Astrocyte (in vitro differentiated cells and primary cell): ENCODE results near the gene CTDP1. TPM values are rescaled to one million over a fixed set of nuclear protein-coding genes. Genes with fewer than 3 reads are reported as not detected.

Experiments
- DNase-seq: peaks from one replicate; pipeline ENCODE4 v3.0.0-alpha.2; 2010; ENCODE audit warnings: low read depth
- FAIRE-seq: peaks from 2 replicates; lab custom pipeline; 2011; peaks lifted over from hg19 to GRCh38; lab: Jason Lieb, UNC
- H2AFZ ChIP-seq: 2 replicates; pipeline ENCODE4 v1.6.0; 2012; ENCODE audit warnings: low read depth, low read length, inconsistent platforms
- H3K27ac ChIP-seq: 2 replicates; pipeline ENCODE4 v1.5.1; 2011; ENCODE audit warnings: low read depth, low read length, inconsistent platforms
- H3K27me3 ChIP-seq: 2 replicates; pipeline ENCODE4 v1.6.0; 2011; ENCODE audit warnings: low read length, inconsistent platforms; ENCODE audit not compliant: insufficient read depth
- H3K36me3 ChIP-seq: 2 replicates; pipeline ENCODE4 v1.5.1; 2011; ENCODE audit warnings: low read length, inconsistent platforms; ENCODE audit not compliant: insufficient read depth
- H3K4me1 ChIP-seq: 2 replicates; pipeline ENCODE4 v1.5.1; 2011; ENCODE audit warnings: low read length, inconsistent platforms; ENCODE audit not compliant: insufficient read depth
- H3K4me2 ChIP-seq: 2 replicates; pipeline ENCODE4 v1.6.0; 2012; ENCODE audit warnings: low read length, inconsistent platforms
- H3K4me3 ChIP-seq: 2 replicates; pipeline ENCODE4 v1.5.1; 2011; ENCODE audit warnings: low read depth, mild to moderate bottlenecking, low read length, inconsistent platforms; ENCODE audit not compliant: insufficient read depth
- H3K79me2 ChIP-seq: 2 replicates; pipeline ENCODE4 v1.6.0; 2012; ENCODE audit warnings: mild to moderate bottlenecking, low read length, inconsistent platforms; ENCODE audit not compliant: insufficient read depth
- H3K9ac ChIP-seq: 2 replicates; pipeline ENCODE4 v1.6.0; 2012; ENCODE audit warnings: mild to moderate bottlenecking, low read length, inconsistent platforms
- H3K9me3 ChIP-seq: 2 replicates; pipeline ENCODE4 v1.5.1; 2012; ENCODE audit warnings: low read depth, mild to moderate bottlenecking, low read length, inconsistent platforms; ENCODE audit not compliant: insufficient read depth
- H4K20me1 ChIP-seq: 2 replicates; pipeline ENCODE4 v1.6.0; 2012; ENCODE audit warnings: low read length, inconsistent platforms; ENCODE audit not compliant: insufficient read depth
- H3K27ac Mint-ChIP-seq: one replicate; pipeline ENCODE4 v1.8.0; 2021; ENCODE audit warnings: mild to moderate bottlenecking, mixed read lengths; ENCODE audit not compliant: unreplicated experiment
- H3K27me3 Mint-ChIP-seq: one replicate; pipeline ENCODE4 v1.8.0; 2021; ENCODE audit warnings: low read depth, mixed read lengths; ENCODE audit not compliant: unreplicated experiment
- H3K36me3 Mint-ChIP-seq: one replicate; pipeline ENCODE4 v1.8.0; 2021; ENCODE audit warnings: low read depth, mixed read lengths; ENCODE audit not compliant: unreplicated experiment
- H3K4me1 Mint-ChIP-seq: one replicate; pipeline ENCODE4 v1.8.0; 2021; ENCODE audit warnings: low read depth, mixed read lengths; ENCODE audit not compliant: unreplicated experiment
- H3K4me3 Mint-ChIP-seq: one replicate; pipeline ENCODE4 v1.8.0; 2021; ENCODE audit warnings: mild to moderate bottlenecking, moderate library complexity, mixed read lengths; ENCODE audit not compliant: unreplicated experiment
- H3K9me3 Mint-ChIP-seq: one replicate; pipeline ENCODE4 v1.8.0; 2021; ENCODE audit warnings: mild to moderate bottlenecking, mixed read lengths; ENCODE audit not compliant: unreplicated experiment
- CTCF ChIP-seq: IDR thresholded peaks from 2 replicates; pipeline ENCODE4 v1.5.1; 2011; ENCODE audit warnings: low read depth, mild to moderate bottlenecking, inconsistent platforms, low read length, moderate library complexity; ENCODE audit not compliant: insufficient read depth
- EZH2 ChIP-seq: IDR thresholded peaks from 2 replicates; pipeline ENCODE4 v1.6.1; 2012; ENCODE audit warnings: mild to moderate bottlenecking, low read length, inconsistent platforms; ENCODE audit not compliant: insufficient read depth
- total RNA-seq: library from RNA; stranded (reverse); gene quantifications from 2 replicates; pipeline ENCODE4 v1.2.1, GENCODE V29; 2021

The CTDP1 gene
- total RNA-seq, 1 donor from 2014 or later, result 31.7 TPM

GRCh38 chr18:79694895-79695213 lies 15.3 kb downstream of the CTDP1 start:
- no peaks in the 10 kb centered on the region for H3K27me3 ChIP-seq
- H2AFZ ChIP-seq, result no peak overlapping the region
- H3K27ac ChIP-seq, result no peak overlapping the region
- no peak overlapping the region for H3K4me3 ChIP-seq
- H3K9ac ChIP-seq, result no peak overlapping the region
- H3K9me3 Mint-ChIP-seq, result no peaks in the 10 kb centered on the region
- H3K36me3 Mint-ChIP-seq, result peaks cover 5% of the 10 kb centered on the region
- no peak for FAIRE-seq
- H3K4me1 ChIP-seq, result peaks cover 4% of the 10 kb centered on the region
- peaks cover 41% of the 10 kb centered on the region for H3K4me1 Mint-ChIP-seq
- peak overlapping the region; percentile 72 for H3K4me3 Mint-ChIP-seq
- no peaks in the 10 kb centered on the region for H3K9me3 ChIP-seq
- H3K4me2 ChIP-seq, result no peak overlapping the region
- no peak for DNase-seq
- H3K36me3 ChIP-seq, result peaks cover 5% of the 10 kb centered on the region
- H3K27me3 Mint-ChIP-seq, result no peaks in the 10 kb centered on the region
- no peak for TF ChIP-seq EZH2
- H3K27ac Mint-ChIP-seq, result peak overlapping the region; percentile 87
- H4K20me1 ChIP-seq, result peaks cover 54% of the 10 kb centered on the region
- peaks cover 47% of the 10 kb centered on the region for H3K79me2 ChIP-seq

GRCh38 chr18:79695269-79695668 lies 15.7 kb downstream of the CTDP1 start:
- Mint-ChIP-seq H3K4me3 (peak overlapping the region; percentile 72), H3K4me1 (peaks cover 40% of the 10 kb centered on the region), H3K36me3 (peaks cover 9% of the 10 kb centered on the region), H3K27me3 (no peaks in the 10 kb centered on the region), H3K9me3 (no peaks in the 10 kb centered on the region), H3K27ac (peak overlapping the region; percentile 87)
- Histone ChIP-seq H3K27ac (no peak overlapping the region), H3K9ac (no peak overlapping the region), H3K4me1 (peaks cover 4% of the 10 kb centered on the region), H3K9me3 (no peaks in the 10 kb centered on the region), H3K27me3 (no peaks in the 10 kb centered on the region), H3K4me2 (no peak overlapping the region), H3K4me3 (no peak overlapping the region), H3K36me3 (peaks cover 5% of the 10 kb centered on the region), H2AFZ (no peak overlapping the region), H3K79me2 (peaks cover 45% of the 10 kb centered on the region), H4K20me1 (peaks cover 54% of the 10 kb centered on the region)
- no peak for FAIRE-seq
- TF ChIP-seq EZH2, result no peak
- TF ChIP-seq CTCF, result no peak
- DNase-seq, result no peak

GRCh38 chr18:79695856-79696850 lies 16.6 kb downstream of the CTDP1 start:
- Histone ChIP-seq H3K9ac (no peak overlapping the region), H3K36me3 (peaks cover 5% of the 10 kb centered on the region), H2AFZ (no peak overlapping the region), H3K4me2 (no peak overlapping the region), H3K27me3 (no peaks in the 10 kb centered on the region), H3K4me3 (no peak overlapping the region), H3K79me2 (peaks cover 36% of the 10 kb centered on the region), H3K4me1 (peaks cover 4% of the 10 kb centered on the region), H3K27ac (no peak overlapping the region), H3K9me3 (no peaks in the 10 kb centered on the region), H4K20me1 (peaks cover 51% of the 10 kb centered on the region)
- H3K9me3 Mint-ChIP-seq, result peaks cover 4% of the 10 kb centered on the region
- FAIRE-seq, result no peak
- H3K4me1 Mint-ChIP-seq, result peaks cover 38% of the 10 kb centered on the region
- peak overlapping the region; percentile 87 for H3K27ac Mint-ChIP-seq
- DNase-seq, result no peak
- no peak overlapping the region for H3K4me3 Mint-ChIP-seq
- peaks cover 15% of the 10 kb centered on the region for H3K36me3 Mint-ChIP-seq
- TF ChIP-seq EZH2 (no peak), CTCF (no peak)
- no peaks in the 10 kb centered on the region for H3K27me3 Mint-ChIP-seq
